Activated CD4-positive, alpha-beta T cell treated with anti-CD3 and anti-CD28 coated beads for 1 hour (primary cell): ENCODE results near the gene IVL.

Source experiments
- DNase-seq: peaks from one replicate; pipeline ENCODE4 v3.0.0-alpha.2; 2020

The IVL gene

DNA sequence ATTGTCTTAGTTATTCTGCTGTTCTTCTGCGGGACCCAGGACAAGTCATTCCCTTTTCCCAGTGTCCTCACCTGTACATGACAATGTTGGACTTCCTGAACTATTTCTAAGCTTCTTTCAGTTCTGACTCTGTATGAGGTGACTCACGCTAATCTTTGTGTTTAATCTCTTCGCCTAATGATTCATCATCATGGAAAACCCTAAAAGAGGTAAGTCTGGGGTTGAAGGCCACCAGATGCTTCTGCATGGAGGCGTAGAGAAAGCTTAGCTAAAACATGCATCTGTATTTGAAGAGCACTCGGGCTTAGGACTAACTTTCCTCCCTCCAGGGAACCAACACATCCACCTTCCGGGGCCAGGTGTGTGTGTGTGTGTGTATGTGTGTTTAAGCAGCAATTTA, 46.1 kb downstream of the IVL start:
- no peak for DNase-seq

DNA sequence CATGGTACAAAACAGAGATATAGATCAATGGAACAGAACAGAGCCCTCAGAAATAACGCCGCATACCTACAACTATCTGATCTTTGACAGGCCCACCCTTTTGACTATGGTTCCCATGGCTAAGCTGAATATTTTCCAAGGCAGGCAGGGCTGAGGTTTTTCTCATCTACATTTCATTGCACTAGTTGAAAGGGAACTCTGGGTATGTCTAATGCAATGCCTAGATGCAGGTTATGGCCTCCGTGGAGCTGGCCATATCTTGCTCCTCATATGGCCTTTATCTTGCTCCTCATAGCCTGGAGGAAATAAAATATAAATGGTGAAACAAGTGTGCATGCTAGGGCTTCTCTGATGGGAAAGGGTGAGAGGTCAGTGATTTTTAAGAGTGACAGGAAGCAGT, 49.2 kb downstream of the IVL start:
- DNase-seq = no peak

DNA sequence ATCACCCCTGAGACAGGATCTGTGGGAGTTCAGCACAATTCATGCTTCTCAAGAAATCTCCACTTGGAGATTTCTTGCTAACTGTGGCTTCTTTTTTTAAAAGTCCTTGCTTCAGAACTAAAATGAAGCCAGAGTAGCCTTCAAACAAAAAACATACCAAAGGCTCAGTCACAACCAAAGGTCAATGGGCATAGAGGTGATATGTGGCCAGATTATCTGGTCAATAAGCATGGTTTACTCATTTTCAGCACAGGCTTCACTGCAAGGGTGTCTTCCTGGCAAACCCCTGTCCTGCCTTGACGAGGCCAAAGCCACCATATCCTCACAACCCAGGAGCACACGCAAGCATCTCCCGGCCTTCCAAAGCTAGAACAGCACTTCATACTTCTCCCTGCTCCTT, 50.9 kb downstream of the IVL start:
- DNase-seq = no peak

DNA sequence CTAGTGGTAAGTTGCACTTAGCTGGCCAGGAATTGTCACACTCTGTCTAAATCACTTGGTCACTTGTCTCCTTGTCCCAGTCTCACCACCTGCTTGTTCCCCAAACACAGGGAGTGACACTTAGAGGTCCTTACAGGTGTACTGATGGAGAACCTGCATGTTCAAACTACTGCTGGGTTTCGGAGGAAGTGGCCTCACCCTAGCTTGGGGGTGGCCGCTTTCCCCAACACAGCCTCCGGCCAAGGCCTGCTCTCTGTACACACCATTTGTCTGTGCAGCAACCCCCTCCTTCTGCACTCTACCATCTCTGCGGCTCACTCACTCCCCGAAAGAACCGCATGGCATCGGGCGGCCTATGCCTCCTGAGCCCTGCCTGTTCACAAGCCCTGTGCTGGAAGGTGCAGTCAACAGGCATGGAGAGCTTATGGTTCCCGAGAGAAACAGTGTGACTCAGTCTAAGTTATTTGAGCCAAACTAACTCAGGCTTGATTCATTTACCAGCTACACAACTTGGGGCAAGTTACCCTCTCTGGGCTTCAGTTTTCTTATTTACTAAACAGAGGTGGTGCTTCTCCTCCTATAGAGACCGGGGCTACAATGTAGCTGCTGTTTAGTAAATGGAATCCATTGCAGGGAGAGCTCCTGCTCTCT, 51.6 kb downstream of the IVL start:
- DNase-seq = no peak

DNA sequence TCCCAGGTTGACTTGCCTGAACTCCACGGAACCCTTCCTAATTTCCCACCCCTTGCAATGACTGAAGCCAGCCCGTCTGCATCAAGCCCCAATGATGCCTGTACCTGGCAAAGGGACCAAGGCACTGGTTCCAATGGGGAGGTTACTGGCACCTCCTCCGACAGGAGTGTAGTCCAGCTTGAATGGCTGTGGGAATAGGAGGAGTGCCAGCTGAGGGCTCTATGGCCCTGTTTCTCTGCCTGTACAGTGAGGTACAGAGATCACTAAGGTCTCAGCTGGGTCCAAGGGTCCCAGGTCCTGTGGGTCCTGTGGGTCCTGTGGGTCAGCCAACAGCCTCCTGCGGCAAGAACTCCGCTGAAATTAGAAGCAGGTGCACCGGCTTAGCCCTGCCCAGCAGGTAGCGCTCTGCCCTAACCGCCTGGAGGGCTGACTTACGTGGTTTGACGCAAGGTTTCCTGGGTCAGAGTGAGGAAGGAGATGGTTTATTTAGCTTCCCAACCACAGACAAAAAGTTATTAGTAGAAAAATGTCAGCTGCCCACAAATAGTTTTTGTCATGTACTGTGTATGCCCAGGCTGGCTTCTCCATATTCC, 52.2 kb downstream of the IVL start:
- DNase-seq = no peak
